HG02938 (cell line): ENCODE results near the gene FAM229A.
A peak's percentile ranks its signal among the peaks of the same experiment; 100 is the strongest.

ENCODE experiments used
- ATAC-seq: cut with Tn5 transposase; IDR thresholded peaks from one replicate; pipeline ENCODE4 v1.9.1; 2021; ENCODE audit warnings: mild to moderate bottlenecking, moderate library complexity; ENCODE audit not compliant: unreplicated experiment

Gene FAM229A

DNA sequence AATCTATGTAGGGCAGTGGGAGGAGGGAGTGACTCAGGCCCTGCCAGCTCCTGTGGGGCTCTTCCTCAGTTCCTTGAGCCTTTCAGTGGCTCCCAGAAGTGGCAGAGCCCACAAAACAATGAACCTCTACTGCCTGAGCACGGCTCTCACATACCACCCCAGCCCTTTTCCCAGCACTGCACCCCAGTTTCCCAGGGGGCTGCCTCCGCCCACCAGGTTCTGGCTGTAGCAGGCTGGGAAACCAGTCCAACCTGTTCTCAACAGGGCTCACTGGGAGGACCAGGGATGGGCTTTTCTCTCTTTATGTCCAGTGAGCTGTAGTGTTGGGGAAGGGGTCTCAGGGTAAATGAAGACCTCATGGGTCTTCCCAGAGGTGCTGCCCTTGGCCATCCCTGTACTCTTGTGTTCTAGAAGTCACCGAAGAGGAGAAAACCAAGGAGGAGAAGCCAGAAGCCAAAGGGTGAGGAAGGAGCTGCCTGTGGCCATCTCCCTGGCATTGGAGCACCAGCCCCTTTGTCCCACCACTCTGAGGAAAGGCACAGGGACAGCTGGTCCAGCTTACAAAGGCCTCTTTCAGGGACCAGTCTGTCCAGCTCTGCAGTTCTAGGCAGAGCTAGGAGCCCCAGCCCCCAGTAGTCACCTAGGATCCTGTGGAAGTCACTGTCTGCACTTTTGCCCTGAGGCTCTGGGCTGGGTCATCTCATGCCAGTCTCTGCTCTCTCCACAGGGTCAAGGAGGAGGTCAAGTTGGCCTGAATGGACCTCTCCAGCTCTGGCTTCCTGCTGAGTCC is 29.8 kb downstream of the FAM229A start:
- no peak for ATAC-seq

GRCh38 chr1:32331549-32331948 is 30.7 kb downstream of the FAM229A start:
- no peak for ATAC-seq

DNA sequence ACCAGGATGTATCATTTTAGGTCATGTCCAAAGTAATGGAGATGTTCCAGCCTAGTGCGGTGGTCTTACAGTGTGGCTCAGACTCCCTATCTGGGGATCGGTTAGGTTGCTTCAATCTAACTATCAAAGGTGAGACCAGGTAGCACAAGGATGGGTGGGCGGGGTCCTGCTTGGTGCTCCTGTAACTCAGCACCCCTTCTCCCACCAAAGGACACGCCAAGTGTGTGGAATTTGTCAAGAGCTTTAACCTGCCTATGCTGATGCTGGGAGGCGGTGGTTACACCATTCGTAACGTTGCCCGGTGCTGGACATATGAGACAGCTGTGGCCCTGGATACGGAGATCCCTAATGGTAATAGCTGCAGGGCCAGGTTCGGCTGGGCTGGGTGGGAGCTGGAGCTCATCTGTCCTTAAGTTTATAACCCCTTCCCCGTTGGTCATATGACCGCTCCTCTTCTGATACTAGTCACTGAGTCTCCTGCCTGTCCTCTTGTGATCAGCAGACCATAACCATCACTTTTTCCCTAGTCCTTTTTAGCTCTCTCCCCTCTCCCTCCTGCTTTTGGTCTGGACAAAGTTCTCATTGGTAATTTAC is 31.6 kb downstream of the FAM229A start:
- ATAC-seq, result no peak

DNA sequence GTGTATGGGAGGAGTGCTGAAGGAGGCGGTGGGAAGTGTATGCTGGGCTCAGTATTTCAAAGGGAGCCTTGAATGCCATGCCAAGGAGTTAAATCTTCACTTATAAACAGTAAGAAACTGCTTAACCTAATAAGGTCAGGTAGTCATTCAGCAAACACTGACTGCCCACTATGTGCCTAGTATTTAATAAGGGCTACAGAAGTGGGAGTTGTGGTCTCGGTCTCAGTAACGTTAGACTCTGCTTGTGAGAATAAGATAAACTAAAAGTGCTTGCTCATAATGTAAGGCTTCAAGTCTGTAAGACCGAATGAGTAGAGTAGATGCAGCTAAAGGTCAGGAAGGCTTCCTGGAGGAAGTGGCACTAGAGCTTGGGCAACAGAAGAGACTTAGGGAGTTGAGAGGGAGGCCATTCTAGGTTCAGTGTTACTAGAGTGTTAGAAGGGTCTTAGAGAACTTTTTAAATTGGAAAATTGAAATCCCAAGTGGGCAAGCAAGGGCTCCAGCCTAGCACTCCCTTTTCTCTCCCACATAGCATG is 32.3 kb downstream of the FAM229A start:
- no peak for ATAC-seq

DNA sequence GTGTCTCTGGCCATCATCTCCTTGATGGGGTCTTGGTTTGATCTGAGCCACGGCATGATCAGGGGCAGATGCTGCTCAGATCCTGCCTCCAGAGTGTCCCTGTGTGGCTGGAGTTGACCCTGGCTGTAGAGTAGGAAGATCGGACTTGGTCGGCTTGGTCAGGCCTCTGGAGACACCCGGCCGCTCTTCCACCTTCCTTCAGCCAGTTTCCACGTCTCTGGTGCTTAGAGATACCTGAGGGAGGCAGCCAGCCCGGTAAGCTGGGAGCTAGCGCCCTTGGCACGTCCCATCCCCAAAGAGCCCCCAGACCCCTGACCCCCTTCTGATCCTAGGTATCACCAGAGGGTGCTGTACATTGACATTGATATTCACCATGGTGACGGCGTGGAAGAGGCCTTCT is 35.1 kb downstream of the FAM229A start:
- no peak for ATAC-seq

DNA sequence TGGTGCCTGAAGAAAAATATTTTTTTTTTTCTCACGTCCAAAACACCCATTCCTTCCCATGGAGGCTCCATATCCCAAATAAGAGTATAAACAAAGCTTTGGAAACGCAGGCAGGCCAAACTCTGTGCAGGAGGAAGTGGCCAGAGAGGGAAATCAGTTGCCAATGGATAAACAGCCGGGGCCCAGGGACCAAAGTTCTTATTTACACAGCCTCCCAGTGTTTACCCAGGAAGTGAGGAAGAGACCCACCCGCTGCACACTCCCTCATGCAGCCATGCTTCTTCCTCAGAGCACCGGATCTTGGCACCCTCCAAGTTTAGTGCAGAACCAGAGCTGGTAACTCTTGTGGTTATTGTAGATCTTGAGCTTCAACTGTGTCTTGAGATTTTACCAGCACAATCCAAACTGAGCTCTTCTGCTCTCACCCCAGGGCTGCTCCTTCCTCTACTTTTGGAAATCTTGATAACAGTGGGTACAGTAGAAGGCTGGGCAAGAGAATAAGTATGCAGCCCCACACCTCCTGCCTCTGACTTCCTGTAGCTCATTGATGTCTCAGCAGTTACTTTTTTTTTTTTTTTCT is 40.5 kb downstream of the FAM229A start:
- no peak for ATAC-seq

- no peak for ATAC-seq
Observed at GRCh38 chr1:32318127-32318869, 44.0 kb downstream of the FAM229A start.

DNA sequence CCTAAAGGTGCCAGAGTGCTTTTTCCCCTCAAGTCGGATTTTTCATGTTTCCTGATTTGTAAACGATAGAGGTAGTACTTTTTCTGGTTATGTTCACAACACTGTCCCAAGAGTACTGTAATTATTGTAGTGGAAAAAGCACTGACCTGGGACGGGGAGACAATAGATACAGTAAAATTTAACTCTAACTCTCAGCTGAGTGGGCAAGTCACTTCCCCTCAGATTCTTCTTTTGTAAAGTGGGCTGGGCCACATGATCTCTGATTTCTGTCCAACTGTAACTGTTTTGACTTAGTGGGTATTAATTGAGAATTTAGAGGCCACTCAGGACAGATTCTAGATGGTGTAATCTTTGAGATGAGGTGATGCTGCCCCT is 45.4 kb downstream of the FAM229A start:
- ATAC-seq, result peak; percentile 25

GRCh38 chr1:32311709-32312393 is 50.4 kb downstream of the FAM229A start:
- no peak for ATAC-seq
